Kidney (tissue), 14 donors: Measurements from ENCODE around the gene NAXD. TPM values are rescaled to one million over a fixed set of nuclear protein-coding genes. Genes with fewer than 3 reads are reported as not detected.
A peak's percentile ranks its signal among the peaks of the same experiment; 100 is the strongest.

Source experiments
- DNase-seq, 5 donors: peaks; one replicate each; pipeline ENCODE4 v3.0.0-alpha.2; 2013 to 2020
- FAIRE-seq: peaks from 2 replicates; lab custom pipeline; 2012; peaks lifted over from hg19 to GRCh38; lab: Jason Lieb, UNC
- H3K27ac ChIP-seq, 2 donors: one replicate each; pipeline ENCODE4 v1.7.0; 2013; ENCODE audit warnings: low read depth in 2 of 2, low read length in 2 of 2, inconsistent platforms in 1 of 2
- H3K27me3 ChIP-seq: one replicate; pipeline ENCODE4 v1.7.1; 2013; ENCODE audit warnings: low read length, inconsistent platforms; ENCODE audit not compliant: control insufficient read depth, insufficient read depth
- H3K36me3 ChIP-seq, 3 donors: one replicate each; pipeline versions ENCODE4 v1.7.0 to v1.7.1; 2013; ENCODE audit warnings: low read length in 3 of 3, control low read depth in 1 of 3, inconsistent platforms in 1 of 3; ENCODE audit not compliant: insufficient read depth in 3 of 3, control insufficient read depth in 2 of 3
- H3K4me1 ChIP-seq, 3 donors: one replicate each; pipeline versions ENCODE4 v1.7.0 to v1.7.1; 2013; ENCODE audit warnings: low read length in 3 of 3, inconsistent platforms in 1 of 3, low read depth in 1 of 3; ENCODE audit not compliant: control insufficient read depth in 2 of 3, insufficient read depth in 2 of 3
- H3K4me3 ChIP-seq, 3 donors: one replicate each; pipeline versions ENCODE4 v1.7.0 to v1.8.1; 2013; ENCODE audit warnings: low read length in 3 of 3, control low read depth in 1 of 3, inconsistent platforms in 1 of 3
- H3K9ac ChIP-seq, 3 donors: one replicate each; pipeline versions ENCODE4 v1.7.0 to v1.7.1; 2013; ENCODE audit warnings: low read length in 3 of 3, control low read depth in 1 of 3, inconsistent platforms in 1 of 3
- H3K9me3 ChIP-seq, 3 donors: one replicate each; pipeline versions ENCODE4 v1.7.0 to v1.7.1; 2013; ENCODE audit warnings: low read length in 3 of 3, control low read depth in 1 of 3, inconsistent platforms in 1 of 3; ENCODE audit not compliant: control insufficient read depth in 2 of 3, insufficient read depth in 1 of 3
- intact Hi-C: fragments of 100-400 bp; cut with DNase I; formaldehyde crosslinking; loops from one replicate; pipeline ENCODE4 v1.11.1; 2022
- polyA plus RNA-seq: library from polyadenylated mRNA; stranded (reverse); fragments of 350-450 nt; fragmentation: Illumina TruSeq; extraction: RNeasy Lipid Tissue Mini Kit (QIAGEN cat#74804); gene quantifications from one replicate; pipeline ENCODE4 v1.2.3, GENCODE V29; 2014; ENCODE audit warnings: low read depth, low replicate concordance; ENCODE audit not compliant: insufficient read depth
- total RNA-seq: library from RNA; stranded (reverse); fragmentation: NEBNext Ultra II Directional; extraction: Animal tissue kit (Norgen Biotek cat#: 25700); gene quantifications from one replicate; pipeline ENCODE4 v1.2.1, GENCODE V29; 2021
- TF ChIP-seq, protein P1 (sequence below): IDR thresholded peaks from 3 replicates; pipeline ENCODE4 v1.5.1; 2012; ENCODE audit warnings: mild to moderate bottlenecking, moderate library complexity, borderline replicate concordance; ENCODE audit not compliant: insufficient read depth; ENCODE audit errors: extremely low read depth
- donor health status: control.
- donor health status: control.
- donor health status: control.
- donor health status: control.
- donor health status: control.
- donor health status: DM: yes; HTN: yes; CAD: no.
- donor health status: Normal renal cell carcinoma (clear cell type).

Gene NAXD
- total and polyA plus RNA-seq, 2 donors from 2014 or later = 37.9 to 52.7 TPM

DNA sequence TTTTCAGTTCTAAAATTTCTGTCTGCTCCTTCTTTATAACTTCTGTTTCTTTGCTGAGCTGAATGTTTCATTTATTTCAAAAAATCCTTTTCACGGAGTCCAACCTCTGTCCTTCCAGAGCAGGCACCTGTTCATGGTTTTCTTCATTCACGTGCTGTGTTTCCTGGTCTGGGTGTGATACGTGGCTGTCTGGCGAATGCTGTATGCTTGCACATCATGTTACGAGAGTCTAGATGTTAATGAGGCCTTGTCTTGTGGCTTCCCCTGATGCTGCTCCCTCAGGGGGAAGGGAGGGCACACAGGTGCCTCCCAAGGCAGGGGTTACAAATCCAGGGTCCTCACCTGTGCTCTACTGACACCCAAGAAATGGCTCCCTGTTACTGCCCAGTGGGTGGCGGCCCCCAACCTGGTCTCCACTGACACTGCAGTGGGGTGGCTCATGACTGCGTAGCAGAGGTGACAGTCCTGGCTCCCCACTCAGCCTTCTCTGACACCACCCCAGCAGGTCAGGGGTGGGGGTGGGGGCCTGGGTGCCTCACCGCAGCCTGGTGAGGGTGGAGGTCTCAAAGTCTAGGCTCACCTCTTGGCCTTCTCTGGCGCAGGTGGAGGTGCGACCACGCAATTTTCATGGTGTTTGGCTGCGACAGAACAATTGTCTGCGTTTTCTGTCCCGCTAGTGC is 33.7 kb upstream of the NAXD start:
- Histone ChIP-seq H3K9me3 (no peaks in the 10 kb centered on the region), H3K36me3 (no peaks in the 10 kb centered on the region), H3K9ac (no peak overlapping the region), H3K4me3 (no peak overlapping the region), H3K27me3 (no peaks in the 10 kb centered on the region), H3K4me1 (no peaks in the 10 kb centered on the region), H3K27ac (no peak overlapping the region)
- intact Hi-C loops = no loop called here
- FAIRE-seq (no peak), DNase-seq (no peak)
- TF ChIP-seq, protein P1, sequence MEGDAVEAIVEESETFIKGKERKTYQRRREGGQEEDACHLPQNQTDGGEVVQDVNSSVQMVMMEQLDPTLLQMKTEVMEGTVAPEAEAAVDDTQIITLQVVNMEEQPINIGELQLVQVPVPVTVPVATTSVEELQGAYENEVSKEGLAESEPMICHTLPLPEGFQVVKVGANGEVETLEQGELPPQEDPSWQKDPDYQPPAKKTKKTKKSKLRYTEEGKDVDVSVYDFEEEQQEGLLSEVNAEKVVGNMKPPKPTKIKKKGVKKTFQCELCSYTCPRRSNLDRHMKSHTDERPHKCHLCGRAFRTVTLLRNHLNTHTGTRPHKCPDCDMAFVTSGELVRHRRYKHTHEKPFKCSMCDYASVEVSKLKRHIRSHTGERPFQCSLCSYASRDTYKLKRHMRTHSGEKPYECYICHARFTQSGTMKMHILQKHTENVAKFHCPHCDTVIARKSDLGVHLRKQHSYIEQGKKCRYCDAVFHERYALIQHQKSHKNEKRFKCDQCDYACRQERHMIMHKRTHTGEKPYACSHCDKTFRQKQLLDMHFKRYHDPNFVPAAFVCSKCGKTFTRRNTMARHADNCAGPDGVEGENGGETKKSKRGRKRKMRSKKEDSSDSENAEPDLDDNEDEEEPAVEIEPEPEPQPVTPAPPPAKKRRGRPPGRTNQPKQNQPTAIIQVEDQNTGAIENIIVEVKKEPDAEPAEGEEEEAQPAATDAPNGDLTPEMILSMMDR = no peak

DNA sequence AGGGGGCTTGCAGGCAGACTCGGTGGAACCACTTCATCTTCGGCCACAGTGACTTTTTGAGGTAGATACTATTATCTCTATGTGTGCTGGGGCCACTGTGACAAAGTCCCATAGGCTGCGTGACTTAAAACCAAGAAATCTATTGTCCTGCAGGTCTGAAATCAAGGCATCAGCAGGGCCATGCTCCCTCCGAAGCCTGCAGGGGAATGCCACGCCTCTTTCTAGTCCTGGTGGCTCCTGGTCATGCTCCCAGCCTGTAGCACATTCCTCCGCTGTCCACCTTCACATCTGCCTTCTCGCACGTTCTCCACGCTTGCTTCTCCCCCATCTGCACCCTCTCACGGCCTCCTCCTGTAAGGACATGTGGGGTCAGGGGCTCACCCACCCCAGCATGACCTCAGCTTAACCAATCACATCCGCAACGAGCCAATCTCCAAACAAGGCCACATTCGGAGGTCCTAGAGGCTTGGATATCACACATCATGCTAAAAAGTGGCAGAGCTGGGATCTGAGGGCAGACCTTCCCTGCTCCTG is 32.9 kb upstream of the NAXD start:
- H3K27ac ChIP-seq = no peak overlapping the region
- H3K4me3 ChIP-seq = no peak overlapping the region
- H3K27me3 ChIP-seq = no peaks in the 10 kb centered on the region
- no peaks in the 10 kb centered on the region for H3K4me1 ChIP-seq
- H3K9me3 ChIP-seq = no peaks in the 10 kb centered on the region
- intact Hi-C loops = no loop called here
- FAIRE-seq (no peak), DNase-seq (no peak)
- H3K36me3 ChIP-seq = no peaks in the 10 kb centered on the region
- H3K9ac ChIP-seq = no peak overlapping the region
- TF ChIP-seq, protein P1 = no peak

DNA sequence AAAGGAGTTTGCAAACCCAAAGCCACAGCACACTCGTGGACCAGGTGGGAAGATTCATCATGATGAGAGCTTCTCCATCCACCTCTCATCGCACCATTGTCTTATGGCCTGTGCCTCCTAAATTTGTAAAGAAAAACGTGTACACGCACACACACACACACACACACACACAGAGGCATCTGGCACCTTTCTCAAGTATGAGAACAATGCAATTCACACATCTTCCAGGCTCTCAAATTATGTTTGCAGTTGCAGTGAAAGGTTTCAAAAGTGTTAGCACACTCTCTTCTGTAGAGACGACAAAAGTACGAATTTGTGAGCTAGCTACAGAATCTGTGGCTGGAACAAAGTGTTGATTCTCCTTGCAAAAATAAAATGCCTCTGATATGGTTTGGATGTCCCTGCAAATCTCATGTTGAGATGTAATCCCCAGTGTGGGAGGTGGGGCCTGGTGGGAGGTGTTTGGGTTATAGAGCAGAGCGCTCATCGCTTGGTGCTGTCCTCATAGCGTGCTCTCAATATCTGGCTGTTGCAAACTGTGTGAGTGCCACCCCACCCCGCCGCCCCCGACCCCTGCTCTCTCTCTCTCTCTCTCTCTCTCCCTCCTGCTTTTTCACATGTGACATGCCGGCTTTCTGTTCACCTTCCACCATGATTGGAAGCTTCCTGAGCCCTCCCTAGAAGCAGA is 32.0 kb upstream of the NAXD start:
- no peak for FAIRE-seq

More for the DNA sequence above, 32.0 kb upstream of the NAXD start:
- Histone ChIP-seq H3K4me1 (no peaks in the 10 kb centered on the region), H3K27ac (no peak overlapping the region), H3K36me3 (no peaks in the 10 kb centered on the region), H3K9me3 (no peaks in the 10 kb centered on the region), H3K27me3 (no peaks in the 10 kb centered on the region), H3K4me3 (no peak overlapping the region), H3K9ac (no peak overlapping the region)
- intact Hi-C loops = no loop called here
- DNase-seq = peak in 1 of 5 donors; percentile 16
- TF ChIP-seq, protein P1 = no peak
